Fibroblast of upper back skin (primary cell): ENCODE results near the gene SYT6.
"Not testable (repeated sequence)": the region's sequence is repeated elsewhere in the genome, so short reads cannot be mapped to it uniquely, and the experiment has no call there.

Source experiments
- DNase-seq: peaks from one replicate; pipeline ENCODE4 v3.0.0-alpha.2; 2013

SYT6 gene

DNA sequence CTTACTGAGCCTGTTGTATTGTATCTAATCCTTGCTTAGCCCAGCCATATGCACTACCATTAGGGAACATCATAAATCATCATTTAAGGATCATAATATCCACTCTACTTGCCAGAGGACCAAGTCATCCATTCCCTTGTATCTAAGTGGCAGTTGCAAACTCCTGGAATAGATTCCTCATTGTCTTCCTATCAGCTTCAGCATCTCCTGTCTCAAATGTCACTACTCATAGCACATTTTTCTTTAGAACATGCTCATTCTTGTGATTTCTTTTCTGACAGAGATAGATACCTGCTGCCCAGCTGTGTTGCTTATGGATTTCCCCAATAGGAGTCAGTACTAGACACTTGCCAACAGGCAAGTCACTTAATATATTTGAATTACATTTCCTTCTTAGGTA lies 90.1 kb downstream of the SYT6 start:
- DNase-seq: no peak

DNA sequence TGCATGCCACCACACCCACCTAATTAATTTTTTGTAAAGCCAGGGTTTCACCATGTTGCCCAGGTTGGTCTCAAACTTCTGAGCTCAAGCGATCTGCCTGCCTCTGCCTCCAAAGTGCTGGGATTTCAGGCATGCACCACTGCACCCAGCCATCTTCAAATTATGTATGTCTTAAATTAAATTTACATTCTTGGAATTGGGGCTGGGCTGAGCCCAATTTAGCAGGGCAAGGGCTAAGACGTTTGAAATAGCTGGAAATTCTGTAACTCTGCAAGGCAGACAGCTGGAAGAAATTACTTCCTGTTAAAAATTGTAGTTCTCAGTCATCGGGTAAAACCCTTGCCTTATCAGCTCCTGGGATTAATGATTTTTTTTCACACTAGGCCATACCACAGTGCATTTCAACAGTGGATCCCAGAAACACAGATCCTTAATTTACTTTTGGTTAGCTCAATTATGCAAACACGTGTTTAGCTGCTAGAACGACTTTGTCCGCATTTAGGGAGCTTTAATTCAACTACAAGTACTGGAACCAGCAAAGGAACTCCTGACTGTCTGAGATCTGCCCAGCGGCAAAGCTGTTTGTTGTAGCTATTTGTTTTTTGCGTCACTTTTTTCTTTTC lies 91.1 kb downstream of the SYT6 start:
- DNase-seq: peak; percentile 41

DNA sequence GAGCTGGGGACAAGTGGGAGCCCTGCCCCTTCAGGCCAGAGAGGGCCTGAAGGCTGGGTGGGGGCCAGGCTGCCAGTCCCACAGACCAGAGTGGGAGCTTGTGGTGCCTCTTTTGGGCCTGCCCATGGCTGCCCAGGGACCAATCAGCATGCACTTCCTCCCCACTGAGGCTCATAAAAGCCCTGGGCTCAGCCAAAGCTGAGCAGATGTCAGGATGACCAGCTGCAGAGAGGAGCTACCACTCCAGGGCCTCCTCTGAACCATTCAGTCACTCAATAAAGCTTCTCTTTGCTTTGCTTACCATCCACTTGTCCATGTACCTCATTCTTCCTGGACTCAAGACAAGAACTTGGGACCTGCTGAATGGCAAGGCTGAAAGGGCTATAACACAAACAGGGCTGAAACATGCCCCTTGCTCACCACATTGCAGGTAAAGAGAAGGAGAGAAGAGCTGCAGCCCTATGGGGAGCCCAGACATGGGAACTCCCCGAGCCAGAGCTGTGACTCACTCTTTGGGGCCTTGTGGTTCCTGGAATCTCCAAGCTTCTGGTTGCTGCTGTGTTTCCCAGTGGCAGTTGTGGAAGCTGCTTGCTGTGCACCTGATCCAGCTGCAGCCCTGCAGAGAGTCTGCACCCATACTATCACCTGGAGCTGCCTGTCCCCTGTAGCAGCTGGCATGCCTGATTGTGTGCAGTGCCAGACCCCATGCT lies 92.4 kb downstream of the SYT6 start:
- peak; percentile 23 for DNase-seq

DNA sequence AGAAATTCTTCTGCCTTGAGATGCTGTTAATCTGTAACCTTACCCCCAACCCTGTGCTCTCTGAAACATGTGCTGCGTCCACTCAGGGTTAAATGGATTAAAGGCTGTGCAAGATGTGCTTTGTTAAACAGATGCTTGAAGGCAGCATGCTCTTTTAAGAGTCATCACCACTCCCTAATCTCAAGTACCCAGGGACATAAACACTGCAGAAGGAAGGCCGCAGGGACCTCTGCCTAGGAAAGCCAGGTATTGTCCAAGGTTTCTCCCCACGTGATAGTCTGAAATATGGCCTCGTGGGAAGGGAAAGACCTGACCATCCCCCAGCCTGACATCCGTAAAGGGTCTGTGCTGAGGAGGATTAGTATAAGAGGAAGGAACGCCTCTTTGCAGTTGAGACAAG lies 95.4 kb downstream of the SYT6 start:
- DNase-seq: not testable (repeated sequence)

DNA sequence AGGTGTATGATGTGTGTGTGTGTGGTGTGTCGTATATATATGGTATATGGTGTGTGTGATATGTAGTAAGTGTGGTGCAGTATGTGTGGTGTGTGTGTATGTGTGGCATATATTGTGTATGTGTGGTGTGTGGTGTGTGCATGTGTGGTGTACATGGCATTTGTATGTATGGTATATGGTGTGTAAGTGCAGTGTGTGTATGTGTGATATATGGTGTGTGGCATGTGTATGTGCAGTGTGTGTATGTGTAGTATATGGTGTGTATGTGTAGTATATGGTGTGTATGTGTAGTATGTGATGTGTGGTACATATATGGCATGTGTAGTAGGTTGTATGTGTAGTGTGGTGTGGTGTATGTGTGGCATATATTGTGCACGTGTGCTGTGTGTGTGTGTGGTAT lies 99.5 kb downstream of the SYT6 start:
- DNase-seq: no peak

DNA sequence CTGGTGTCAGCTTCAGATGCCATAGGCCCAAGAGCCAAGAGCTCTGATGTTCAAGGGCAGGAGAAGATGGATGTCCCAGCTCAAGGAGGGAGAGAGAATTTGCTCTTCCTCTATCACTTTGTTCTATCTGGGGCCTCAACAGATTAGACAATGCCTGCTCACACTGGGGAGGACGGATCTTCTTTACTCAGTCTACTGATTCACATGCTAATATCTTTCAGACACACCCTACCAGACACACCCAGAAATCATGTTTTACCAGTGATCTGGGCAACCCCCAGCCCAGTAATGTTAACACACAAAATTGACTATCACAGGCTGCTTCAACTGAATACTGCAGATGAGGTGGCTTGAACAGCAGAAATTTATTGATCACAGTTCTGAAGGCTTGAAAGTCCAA lies 105.4 kb downstream of the SYT6 start:
- DNase-seq: no peak

DNA sequence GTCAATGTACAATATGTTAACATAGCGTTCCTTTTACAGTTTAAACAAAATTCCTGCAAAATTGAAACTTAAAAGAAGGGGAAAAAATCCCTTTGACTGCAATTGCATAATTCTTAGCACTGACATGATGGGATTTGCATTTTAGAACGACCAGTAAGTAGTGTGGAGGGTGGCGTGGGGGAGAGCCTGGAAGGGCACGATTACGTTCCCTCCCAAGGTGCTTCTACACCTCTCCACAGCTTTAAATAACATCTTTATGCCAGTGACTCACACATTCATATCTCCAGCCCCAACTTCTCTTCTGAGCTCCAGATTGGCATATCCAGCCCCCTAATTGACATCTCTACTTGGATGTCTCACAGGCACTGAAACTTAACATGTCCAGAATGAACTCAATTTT lies 110.1 kb downstream of the SYT6 start:
- DNase-seq: no peak

DNA sequence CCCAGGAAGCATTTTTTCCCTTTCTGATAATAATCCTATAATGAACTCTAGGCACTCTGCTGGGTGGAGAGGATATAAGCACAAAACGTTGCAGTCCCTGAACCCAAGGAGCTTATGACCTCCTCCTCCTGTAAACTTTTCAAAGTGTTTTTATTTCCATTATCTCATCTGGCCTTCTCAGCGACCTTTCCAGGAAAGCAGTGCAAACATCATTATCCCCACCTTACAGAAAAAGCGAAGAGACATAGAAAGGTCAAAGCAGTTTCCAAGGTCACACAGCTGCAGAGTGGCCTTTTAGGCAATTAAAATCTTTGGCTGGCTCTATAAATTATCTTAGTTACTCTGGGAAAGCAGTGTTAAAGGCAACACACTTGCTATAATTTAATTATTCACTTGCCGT lies 110.6 kb downstream of the SYT6 start:
- no peak for DNase-seq

DNA sequence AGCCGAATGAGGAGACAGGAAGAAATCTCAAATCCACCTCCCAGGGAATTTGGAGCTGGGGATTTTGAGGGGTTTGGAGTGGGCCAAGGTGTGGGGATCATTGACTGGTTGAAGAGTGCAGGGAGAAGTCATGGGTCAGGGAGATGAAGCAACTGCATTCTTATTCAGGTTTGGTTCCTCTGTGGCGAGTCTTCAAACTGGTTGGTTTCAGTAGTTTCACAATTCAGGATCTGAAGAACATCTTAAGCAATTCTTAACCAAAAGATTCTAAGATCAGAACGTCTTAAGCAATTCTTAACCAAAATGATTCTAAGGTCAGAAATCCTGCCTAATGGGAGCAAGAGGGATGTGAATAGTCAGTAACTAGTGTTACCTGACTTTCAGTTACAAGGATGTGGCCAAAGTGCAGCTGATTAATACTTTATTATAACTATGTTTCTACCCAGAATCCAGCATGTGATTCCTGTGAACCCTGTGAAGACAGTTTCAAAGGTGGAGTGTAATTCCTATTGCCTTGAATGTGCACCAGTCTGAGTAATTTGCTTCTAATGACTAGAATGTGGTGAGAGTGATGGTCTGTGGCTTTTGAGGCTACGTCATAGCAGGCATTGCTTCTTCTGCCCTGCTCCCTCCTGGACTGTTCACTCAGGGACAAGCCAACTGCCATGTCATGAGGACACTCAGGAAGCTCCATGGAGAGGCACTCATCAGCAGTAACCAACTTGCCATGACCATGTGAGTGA lies 113.2 kb downstream of the SYT6 start:
- peak; percentile 31 for DNase-seq
